GM23248 (cell line): ENCODE measurements around the gene DERA.

ENCODE experiments used
- EZH2 ChIP-seq: fragments of 200-600 bp; sonication (generic); IDR thresholded peaks from 2 replicates; pipeline ENCODE4 v1.6.1; 2018; ENCODE audit warnings: antibody characterized with exemption, mild to moderate bottlenecking; ENCODE audit not compliant: insufficient read depth, poor library complexity, severe bottlenecking
- EZH2phosphoT487 ChIP-seq: fragments of 200-600 bp; sonication (generic); IDR thresholded peaks from 2 replicates; pipeline ENCODE4 v1.6.1; 2018; ENCODE audit warnings: antibody characterized with exemption, moderate library complexity, mild to moderate bottlenecking, low read depth; ENCODE audit not compliant: insufficient read depth

DNA sequence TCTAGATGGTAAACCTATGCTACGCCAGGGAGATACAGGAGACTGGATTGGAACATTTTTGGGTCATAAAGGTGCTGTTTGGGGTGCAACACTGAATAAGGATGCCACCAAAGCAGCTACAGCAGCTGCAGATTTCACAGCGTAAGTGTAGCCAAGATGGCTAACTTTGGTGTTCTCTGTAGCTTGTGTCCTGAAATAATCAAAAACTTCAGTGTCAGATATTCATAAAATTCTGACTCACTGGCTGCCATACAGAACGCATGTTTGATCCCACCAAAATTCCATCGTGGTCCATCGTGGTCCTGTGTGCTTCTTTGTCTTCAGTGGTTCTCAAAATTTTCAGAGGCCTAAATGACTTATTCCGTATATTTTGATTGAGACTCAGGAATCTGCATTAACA is 27.6 kb upstream of the DERA start:
- TF ChIP-seq EZH2 = no peak
- no peak for TF ChIP-seq EZH2phosphoT487
